HK-2 (cell line): ENCODE data around the gene CISD2.
"Not testable (repeated sequence)": the region's sequence is repeated elsewhere in the genome, so short reads cannot be mapped to it uniquely, and the experiment has no call there.

Experiments used
- DNase-seq: peaks from one replicate; pipeline ENCODE4 v3.0.0-alpha.2; 2018; ENCODE audit not compliant: unreplicated experiment

Gene CISD2

GRCh38 chr4:102918859-102919258 lies 50.1 kb downstream of the CISD2 start:
- no peak for DNase-seq

- DNase-seq = not testable (repeated sequence)
Measured at GRCh38 chr4:102919697-102920096, 50.9 kb downstream of the CISD2 start.

- no peak for DNase-seq
Measured at GRCh38 chr4:102935716-102936115, 66.9 kb downstream of the CISD2 start.

GRCh38 chr4:102938063-102938462 lies 69.3 kb downstream of the CISD2 start:
- not testable (repeated sequence) for DNase-seq
